Activated naive CD4-positive, alpha-beta T cell treated with anti-CD3 and anti-CD28 coated beads, Interleukin-2, amount 50 U/mL, for 24 hours (primary cell): ENCODE measurements around the gene THSD4.

ENCODE experiments used
- H3K27ac Mint-ChIP-seq: one replicate; pipeline ENCODE4 v1.8.0; 2021; ENCODE audit warnings: mild to moderate bottlenecking, mixed read lengths
- H3K27me3 Mint-ChIP-seq: one replicate; pipeline ENCODE4 v1.8.0; 2021; ENCODE audit warnings: mixed read lengths
- H3K36me3 Mint-ChIP-seq: one replicate; pipeline ENCODE4 v1.8.0; 2021; ENCODE audit warnings: mixed read lengths
- H3K4me1 Mint-ChIP-seq: one replicate; pipeline ENCODE4 v1.8.0; 2021; ENCODE audit warnings: mixed read lengths
- H3K4me3 Mint-ChIP-seq: one replicate; pipeline ENCODE4 v1.8.0; 2021; ENCODE audit warnings: mild to moderate bottlenecking, mixed read lengths
- H3K9me3 Mint-ChIP-seq: one replicate; pipeline ENCODE4 v1.8.0; 2021; ENCODE audit warnings: mixed read lengths

THSD4 gene

GRCh38 chr15:71598741-71599140 is 483.5 kb downstream of the THSD4 start:
- Mint-ChIP-seq H3K36me3 (no peaks in the 10 kb centered on the region), H3K27ac (no peak overlapping the region), H3K4me3 (no peak overlapping the region), H3K27me3 (peaks cover 7% of the 10 kb centered on the region), H3K4me1 (no peaks in the 10 kb centered on the region), H3K9me3 (no peaks in the 10 kb centered on the region)

- no peaks in the 10 kb centered on the region for H3K36me3 Mint-ChIP-seq
- H3K9me3 Mint-ChIP-seq = peaks cover 1% of the 10 kb centered on the region
- H3K27me3 Mint-ChIP-seq = peaks cover 8% of the 10 kb centered on the region
- H3K4me1 Mint-ChIP-seq = no peaks in the 10 kb centered on the region
- no peak overlapping the region for H3K27ac Mint-ChIP-seq
- no peak overlapping the region for H3K4me3 Mint-ChIP-seq
Measured at GRCh38 chr15:71599418-71600151, 484.3 kb downstream of the THSD4 start.

GRCh38 chr15:71600237-71600636 is 485.0 kb downstream of the THSD4 start:
- Mint-ChIP-seq H3K27me3 (peaks cover 8% of the 10 kb centered on the region), H3K9me3 (peaks cover 7% of the 10 kb centered on the region), H3K4me3 (no peak overlapping the region), H3K27ac (no peak overlapping the region), H3K4me1 (no peaks in the 10 kb centered on the region), H3K36me3 (no peaks in the 10 kb centered on the region)

GRCh38 chr15:71601038-71601834 is 486.0 kb downstream of the THSD4 start:
- Mint-ChIP-seq H3K9me3 (peaks cover 10% of the 10 kb centered on the region), H3K27ac (no peak overlapping the region), H3K4me3 (no peak overlapping the region), H3K36me3 (no peaks in the 10 kb centered on the region), H3K27me3 (peaks cover 8% of the 10 kb centered on the region), H3K4me1 (no peaks in the 10 kb centered on the region)

- Mint-ChIP-seq H3K4me3 (no peak overlapping the region), H3K27ac (no peak overlapping the region)
Measured at GRCh38 chr15:71603379-71603778, 488.1 kb downstream of the THSD4 start.

GRCh38 chr15:71607383-71607782 is 492.1 kb downstream of the THSD4 start:
- Mint-ChIP-seq H3K36me3 (no peaks in the 10 kb centered on the region), H3K4me1 (no peaks in the 10 kb centered on the region), H3K27me3 (peaks cover 18% of the 10 kb centered on the region), H3K27ac (no peak overlapping the region), H3K9me3 (peaks cover 10% of the 10 kb centered on the region), H3K4me3 (no peak overlapping the region)

More at GRCh38 chr15:71603379-71603778, 488.1 kb downstream of the THSD4 start:
- Mint-ChIP-seq H3K36me3 (no peaks in the 10 kb centered on the region), H3K4me1 (no peaks in the 10 kb centered on the region), H3K9me3 (peaks cover 10% of the 10 kb centered on the region), H3K27me3 (peaks cover 12% of the 10 kb centered on the region)

- H3K27me3 Mint-ChIP-seq = peaks cover 15% of the 10 kb centered on the region
- no peak overlapping the region for H3K4me3 Mint-ChIP-seq
- H3K9me3 Mint-ChIP-seq = no peaks in the 10 kb centered on the region
- no peaks in the 10 kb centered on the region for H3K4me1 Mint-ChIP-seq
- H3K36me3 Mint-ChIP-seq = no peaks in the 10 kb centered on the region
- no peak overlapping the region for H3K27ac Mint-ChIP-seq
Measured at GRCh38 chr15:71610728-71611552, 495.7 kb downstream of the THSD4 start.

- Mint-ChIP-seq H3K4me1 (no peaks in the 10 kb centered on the region), H3K27ac (no peak overlapping the region), H3K4me3 (no peak overlapping the region), H3K36me3 (no peaks in the 10 kb centered on the region), H3K9me3 (no peaks in the 10 kb centered on the region), H3K27me3 (peaks cover 17% of the 10 kb centered on the region)
Measured at GRCh38 chr15:71611553-71612396, 496.5 kb downstream of the THSD4 start.

GRCh38 chr15:71612397-71612722 is 497.1 kb downstream of the THSD4 start:
- H3K9me3 Mint-ChIP-seq = no peaks in the 10 kb centered on the region
- no peak overlapping the region for H3K27ac Mint-ChIP-seq
- no peak overlapping the region for H3K4me3 Mint-ChIP-seq
- H3K36me3 Mint-ChIP-seq = no peaks in the 10 kb centered on the region
- no peaks in the 10 kb centered on the region for H3K4me1 Mint-ChIP-seq
- peaks cover 16% of the 10 kb centered on the region for H3K27me3 Mint-ChIP-seq

- Mint-ChIP-seq H3K4me3 (no peak overlapping the region), H3K36me3 (no peaks in the 10 kb centered on the region), H3K4me1 (no peaks in the 10 kb centered on the region), H3K9me3 (no peaks in the 10 kb centered on the region), H3K27ac (no peak overlapping the region), H3K27me3 (peaks cover 13% of the 10 kb centered on the region)
Measured at GRCh38 chr15:71612869-71613268, 497.6 kb downstream of the THSD4 start.

- H3K4me1 Mint-ChIP-seq = no peaks in the 10 kb centered on the region
- H3K4me3 Mint-ChIP-seq = no peak overlapping the region
- no peaks in the 10 kb centered on the region for H3K9me3 Mint-ChIP-seq
- H3K27me3 Mint-ChIP-seq = peaks cover 24% of the 10 kb centered on the region
- H3K27ac Mint-ChIP-seq = no peak overlapping the region
- no peaks in the 10 kb centered on the region for H3K36me3 Mint-ChIP-seq
Measured at GRCh38 chr15:71623111-71623510, 507.8 kb downstream of the THSD4 start.

- no peaks in the 10 kb centered on the region for H3K36me3 Mint-ChIP-seq
- H3K9me3 Mint-ChIP-seq = no peaks in the 10 kb centered on the region
- peaks cover 27% of the 10 kb centered on the region for H3K27me3 Mint-ChIP-seq
- H3K4me1 Mint-ChIP-seq = no peaks in the 10 kb centered on the region
- H3K4me3 Mint-ChIP-seq = no peak overlapping the region
- H3K27ac Mint-ChIP-seq = no peak overlapping the region
Measured at GRCh38 chr15:71626596-71627088, 511.4 kb downstream of the THSD4 start.

GRCh38 chr15:71627188-71627587 is 511.9 kb downstream of the THSD4 start:
- Mint-ChIP-seq H3K9me3 (no peaks in the 10 kb centered on the region), H3K4me1 (no peaks in the 10 kb centered on the region), H3K27me3 (peaks cover 28% of the 10 kb centered on the region), H3K36me3 (no peaks in the 10 kb centered on the region), H3K27ac (no peak overlapping the region), H3K4me3 (no peak overlapping the region)

- no peak overlapping the region for H3K4me3 Mint-ChIP-seq
- no peaks in the 10 kb centered on the region for H3K4me1 Mint-ChIP-seq
- no peaks in the 10 kb centered on the region for H3K36me3 Mint-ChIP-seq
- H3K27ac Mint-ChIP-seq = no peak overlapping the region
- peaks cover 29% of the 10 kb centered on the region for H3K27me3 Mint-ChIP-seq
- H3K9me3 Mint-ChIP-seq = no peaks in the 10 kb centered on the region
Measured at GRCh38 chr15:71627604-71628003, 512.3 kb downstream of the THSD4 start.
